Muscle of leg (tissue), 11 donors: ENCODE results near the gene MDFIC. TPM values are rescaled to one million over a fixed set of nuclear protein-coding genes. Genes with fewer than 3 reads are reported as not detected.

Source experiments
- DNase-seq: peaks from one replicate; pipeline ENCODE4 v3.0.0; 2013
- H3K27ac ChIP-seq: one replicate; pipeline ENCODE4 v1.5.1; 2013; ENCODE audit warnings: mild to moderate bottlenecking, low read length, control low read depth
- H3K27me3 ChIP-seq: one replicate; pipeline ENCODE4 v1.6.1; 2013; ENCODE audit warnings: low read length; ENCODE audit not compliant: control insufficient read depth, insufficient read depth
- H3K36me3 ChIP-seq: one replicate; pipeline ENCODE4 v1.6.1; 2013; ENCODE audit warnings: low read length; ENCODE audit not compliant: control insufficient read depth, insufficient read depth
- H3K4me1 ChIP-seq: one replicate; pipeline ENCODE4 v1.6.1; 2013; ENCODE audit warnings: low read length; ENCODE audit not compliant: control insufficient read depth, insufficient read depth
- H3K4me3 ChIP-seq: one replicate; pipeline ENCODE4 v1.5.1; 2013; ENCODE audit warnings: low read length, control low read depth
- H3K9me3 ChIP-seq: replicated peaks from 2 replicates; pipeline ENCODE4 v1.6.1; 2013; ENCODE audit warnings: low read depth, low read length; ENCODE audit not compliant: control insufficient read depth
- WGBS: methylation state at CpG from one replicate; pipeline ENCODE4 v1.1.5; 2013; ENCODE audit warnings: missing lambda C conversion rate; ENCODE audit not compliant: insufficient coverage; 5-methylcytosine and 5-hydroxymethylcytosine counted together
- polyA plus RNA-seq, 8 donors: library from polyadenylated mRNA; unstranded; fragments of 120-200 nt; gene quantifications; one replicate each; pipeline versions ENCODE4 v1.2.1 to v1.2.3, GENCODE V29; 2013; ENCODE audit warnings: inconsistent platforms in 1 of 8, low replicate concordance in 1 of 8; ENCODE audit not compliant: insufficient read length in 8 of 8, insufficient read depth in 1 of 8
- total RNA-seq: library from RNA; stranded (reverse); fragments of 120-200 nt; gene quantifications from one replicate; pipeline ENCODE4 v1.2.4, GENCODE V29; 2013

Gene MDFIC
- total and polyA plus RNA-seq, 9 donors: 24.5 to 44.3 (median 34.0) TPM

GRCh38 chr7:115024276-115024675, 102.4 kb downstream of the MDFIC start:
- Histone ChIP-seq H3K9me3 (no peaks in the 10 kb centered on the region), H3K27ac (no peak overlapping the region), H3K4me3 (no peak overlapping the region), H3K27me3 (no peaks in the 10 kb centered on the region), H3K4me1 (no peaks in the 10 kb centered on the region), H3K36me3 (peaks cover 2% of the 10 kb centered on the region)
- 40% methylated on average over 1 of the region's 3 CpGs for whole genome bisulfite sequencing
- DNase-seq: no peak

GRCh38 chr7:115032715-115033703, 111.1 kb downstream of the MDFIC start:
- Histone ChIP-seq H3K27me3 (no peaks in the 10 kb centered on the region), H3K4me3 (no peak overlapping the region), H3K4me1 (no peaks in the 10 kb centered on the region), H3K36me3 (no peaks in the 10 kb centered on the region), H3K9me3 (no peaks in the 10 kb centered on the region), H3K27ac (no peak overlapping the region)
- no CpG with 5 or more reads among the region's 5 CpGs for WGBS
- peak; percentile 63 for DNase-seq

- H3K9me3 ChIP-seq: no peaks in the 10 kb centered on the region
- no peak overlapping the region for H3K27ac ChIP-seq
- no peaks in the 10 kb centered on the region for H3K27me3 ChIP-seq
- DNase-seq: no peak
- no peak overlapping the region for H3K4me3 ChIP-seq
- no CpG with 5 or more reads among the region's 1 CpG for WGBS
- H3K4me1 ChIP-seq: no peaks in the 10 kb centered on the region
- H3K36me3 ChIP-seq: no peaks in the 10 kb centered on the region
Observed at GRCh38 chr7:115033917-115034459, 112.1 kb downstream of the MDFIC start.

GRCh38 chr7:115034515-115034914, 112.6 kb downstream of the MDFIC start:
- WGBS: 71% methylated on average over 1 of the region's 2 CpGs
- Histone ChIP-seq H3K9me3 (no peaks in the 10 kb centered on the region), H3K4me1 (no peaks in the 10 kb centered on the region), H3K36me3 (no peaks in the 10 kb centered on the region), H3K27ac (no peak overlapping the region), H3K4me3 (no peak overlapping the region), H3K27me3 (no peaks in the 10 kb centered on the region)
- DNase-seq: peak; percentile 19

GRCh38 chr7:115037128-115037802, 115.4 kb downstream of the MDFIC start:
- peak; percentile 22 for DNase-seq

GRCh38 chr7:115038158-115038557, 116.3 kb downstream of the MDFIC start:
- no peak for DNase-seq
- 90% methylated on average over 2 of the region's 4 CpGs for WGBS
- Histone ChIP-seq H3K27me3 (no peaks in the 10 kb centered on the region), H3K36me3 (no peaks in the 10 kb centered on the region), H3K4me3 (no peak overlapping the region), H3K9me3 (no peaks in the 10 kb centered on the region), H3K4me1 (no peaks in the 10 kb centered on the region), H3K27ac (no peak overlapping the region)

More at GRCh38 chr7:115037128-115037802, 115.4 kb downstream of the MDFIC start:
- no peak overlapping the region for H3K27ac ChIP-seq
- no peaks in the 10 kb centered on the region for H3K27me3 ChIP-seq
- no peaks in the 10 kb centered on the region for H3K36me3 ChIP-seq
- H3K9me3 ChIP-seq: no peaks in the 10 kb centered on the region
- WGBS: 88% methylated on average over 1 of the region's 2 CpGs
- no peak overlapping the region for H3K4me3 ChIP-seq
- H3K4me1 ChIP-seq: no peaks in the 10 kb centered on the region

- H3K27me3 ChIP-seq: no peaks in the 10 kb centered on the region
- DNase-seq: no peak
- no peaks in the 10 kb centered on the region for H3K4me1 ChIP-seq
- no peaks in the 10 kb centered on the region for H3K9me3 ChIP-seq
- no peaks in the 10 kb centered on the region for H3K36me3 ChIP-seq
- no CpG with 5 or more reads among the region's 8 CpGs for WGBS
- no peak overlapping the region for H3K27ac ChIP-seq
- H3K4me3 ChIP-seq: no peak overlapping the region
Observed at GRCh38 chr7:115040057-115040456, 118.2 kb downstream of the MDFIC start.

GRCh38 chr7:115040495-115040894, 118.6 kb downstream of the MDFIC start:
- H3K27me3 ChIP-seq: no peaks in the 10 kb centered on the region
- H3K27ac ChIP-seq: no peak overlapping the region
- H3K4me1 ChIP-seq: no peaks in the 10 kb centered on the region
- DNase-seq: no peak
- no peaks in the 10 kb centered on the region for H3K36me3 ChIP-seq
- no peaks in the 10 kb centered on the region for H3K9me3 ChIP-seq
- H3K4me3 ChIP-seq: no peak overlapping the region

- WGBS: 36% methylated on average over 2 of the region's 2 CpGs
- Histone ChIP-seq H3K4me3 (no peak overlapping the region), H3K36me3 (no peaks in the 10 kb centered on the region), H3K4me1 (no peaks in the 10 kb centered on the region), H3K9me3 (no peaks in the 10 kb centered on the region), H3K27me3 (no peaks in the 10 kb centered on the region), H3K27ac (no peak overlapping the region)
- DNase-seq: no peak
Observed at GRCh38 chr7:115042596-115042995, 120.7 kb downstream of the MDFIC start.

- no peaks in the 10 kb centered on the region for H3K36me3 ChIP-seq
- no peak for DNase-seq
- H3K27me3 ChIP-seq: no peaks in the 10 kb centered on the region
- no peak overlapping the region for H3K27ac ChIP-seq
- no peaks in the 10 kb centered on the region for H3K4me1 ChIP-seq
- H3K4me3 ChIP-seq: no peak overlapping the region
- no CpG with 5 or more reads among the region's 2 CpGs for WGBS
- no peaks in the 10 kb centered on the region for H3K9me3 ChIP-seq
Observed at GRCh38 chr7:115043605-115044004, 121.7 kb downstream of the MDFIC start.
